Endothelial cell of umbilical vein (primary cell): ENCODE measurements around the gene ABCB9.

Experiments
- CTCF ChIP-seq, 2 donors: IDR thresholded peaks; 1 replicate in 1 of 2; 2 replicates in 1 of 2; pipeline ENCODE4 v1.5.1; 2011; ENCODE audit warnings: low read length in 2 of 2, mild to moderate bottlenecking in 2 of 2, moderate library complexity in 2 of 2, control low read depth in 1 of 2, inconsistent platforms in 1 of 2, low read depth in 1 of 2; ENCODE audit not compliant: insufficient read depth in 1 of 2; ENCODE audit errors: extremely low read depth in 1 of 2
- JUN ChIP-seq: IDR thresholded peaks from 2 replicates; pipeline ENCODE4 v1.6.1; 2011; ENCODE audit warnings: borderline replicate concordance, low read depth; ENCODE audit not compliant: insufficient read length, insufficient read depth
- POLR2A ChIP-seq: IDR thresholded peaks from 2 replicates; pipeline ENCODE4 v1.6.1; 2012; ENCODE audit warnings: low read depth, mild to moderate bottlenecking, control low read depth, low read length

GRCh38 chr12:122984612-122985337 is 18.5 kb upstream of the ABCB9 start:
- TF ChIP-seq CTCF (IDR thresholded peaks at IDR 0.05; ENCODE audit: extremely low read depth in 1 of 2, insufficient read depth in 1 of 2, low read depth in 1 of 2, low read length in 2 of 2) (no peak), POLR2A (no peak), JUN (no peak)
